GM23338 (cell line): ENCODE data around the gene HEXD.

Experiments used
- EZH2 ChIP-seq: fragments of 200-600 bp; sonication (generic); IDR thresholded peaks from one replicate; pipeline ENCODE4 v1.8.0; 2017; ENCODE audit warnings: antibody characterized with exemption, mild to moderate bottlenecking, low read depth; ENCODE audit not compliant: unreplicated experiment
- EZH2phosphoT487 ChIP-seq: fragments of 200-600 bp; sonication (generic); IDR thresholded peaks from one replicate; pipeline ENCODE4 v1.8.1; 2018; ENCODE audit warnings: antibody characterized with exemption; ENCODE audit not compliant: unreplicated experiment
- JUNB ChIP-seq: IDR thresholded peaks from one replicate; pipeline ENCODE4 v1.6.1; 2016; ENCODE audit warnings: antibody characterized with exemption; ENCODE audit not compliant: unreplicated experiment
- POLR2AphosphoS5 ChIP-seq: IDR thresholded peaks from 2 replicates; pipeline ENCODE4 v1.6.1; 2016; ENCODE audit warnings: antibody characterized with exemption, low read depth
- TF ChIP-seq, protein P1 (sequence below), 2 experiments: fragments of 200-600 bp in 1 of 2; sonication (generic) in 1 of 2; conservative IDR thresholded peaks; 2 replicates each; pipeline versions ENCODE4 v1.5.1 to v1.6.1; 2016 to 2017; ENCODE audit warnings: antibody characterized with exemption in 2 of 2, low read depth in 2 of 2, mild to moderate bottlenecking in 2 of 2, moderate library complexity in 1 of 2
- TF ChIP-seq, protein P2 (sequence below): IDR thresholded peaks from one replicate; pipeline ENCODE4 v1.6.1; 2018; ENCODE audit warnings: antibody characterized with exemption; ENCODE audit not compliant: unreplicated experiment

DNA sequence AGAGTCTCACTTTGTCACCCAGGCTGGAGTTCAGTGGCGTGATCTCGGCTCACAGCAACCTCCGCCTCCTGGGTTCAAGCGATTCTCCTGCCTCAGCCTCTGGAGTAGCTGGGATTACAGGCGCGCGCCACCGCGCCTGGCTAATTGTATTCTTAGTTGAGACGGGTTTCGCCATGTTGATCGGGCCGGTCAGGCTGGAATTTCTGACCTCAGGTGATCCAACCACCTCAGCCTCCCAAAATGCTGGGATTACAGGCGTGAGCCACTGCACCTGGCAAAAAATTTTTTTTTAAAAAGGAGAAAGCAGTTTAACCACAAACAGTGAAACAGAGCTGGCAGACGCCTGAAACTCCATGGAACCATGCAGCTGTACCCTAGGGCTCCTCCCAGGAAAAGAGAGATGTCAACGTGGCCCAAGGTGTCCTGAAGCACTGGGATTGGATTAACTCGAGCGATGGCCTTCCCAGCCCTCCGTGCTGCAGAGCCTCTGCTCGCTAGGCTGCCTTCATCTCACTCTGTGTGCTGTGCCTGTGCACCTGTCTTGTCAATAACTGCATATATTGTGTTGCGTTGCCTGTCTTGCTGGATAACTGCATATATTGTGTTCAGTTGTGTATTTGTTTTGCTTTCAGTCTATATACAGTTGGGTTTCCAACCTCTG, 71.8 kb downstream of the HEXD start:
- TF ChIP-seq POLR2AphosphoS5 (no peak), EZH2 (no peak), JUNB (no peak), EZH2phosphoT487 (no peak)
- TF ChIP-seq, protein P1, sequence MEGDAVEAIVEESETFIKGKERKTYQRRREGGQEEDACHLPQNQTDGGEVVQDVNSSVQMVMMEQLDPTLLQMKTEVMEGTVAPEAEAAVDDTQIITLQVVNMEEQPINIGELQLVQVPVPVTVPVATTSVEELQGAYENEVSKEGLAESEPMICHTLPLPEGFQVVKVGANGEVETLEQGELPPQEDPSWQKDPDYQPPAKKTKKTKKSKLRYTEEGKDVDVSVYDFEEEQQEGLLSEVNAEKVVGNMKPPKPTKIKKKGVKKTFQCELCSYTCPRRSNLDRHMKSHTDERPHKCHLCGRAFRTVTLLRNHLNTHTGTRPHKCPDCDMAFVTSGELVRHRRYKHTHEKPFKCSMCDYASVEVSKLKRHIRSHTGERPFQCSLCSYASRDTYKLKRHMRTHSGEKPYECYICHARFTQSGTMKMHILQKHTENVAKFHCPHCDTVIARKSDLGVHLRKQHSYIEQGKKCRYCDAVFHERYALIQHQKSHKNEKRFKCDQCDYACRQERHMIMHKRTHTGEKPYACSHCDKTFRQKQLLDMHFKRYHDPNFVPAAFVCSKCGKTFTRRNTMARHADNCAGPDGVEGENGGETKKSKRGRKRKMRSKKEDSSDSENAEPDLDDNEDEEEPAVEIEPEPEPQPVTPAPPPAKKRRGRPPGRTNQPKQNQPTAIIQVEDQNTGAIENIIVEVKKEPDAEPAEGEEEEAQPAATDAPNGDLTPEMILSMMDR (conservative IDR thresholded peaks at IDR 0.05; ENCODE audit: low read depth in 2 of 2) = no peak
- TF ChIP-seq, protein P2, sequence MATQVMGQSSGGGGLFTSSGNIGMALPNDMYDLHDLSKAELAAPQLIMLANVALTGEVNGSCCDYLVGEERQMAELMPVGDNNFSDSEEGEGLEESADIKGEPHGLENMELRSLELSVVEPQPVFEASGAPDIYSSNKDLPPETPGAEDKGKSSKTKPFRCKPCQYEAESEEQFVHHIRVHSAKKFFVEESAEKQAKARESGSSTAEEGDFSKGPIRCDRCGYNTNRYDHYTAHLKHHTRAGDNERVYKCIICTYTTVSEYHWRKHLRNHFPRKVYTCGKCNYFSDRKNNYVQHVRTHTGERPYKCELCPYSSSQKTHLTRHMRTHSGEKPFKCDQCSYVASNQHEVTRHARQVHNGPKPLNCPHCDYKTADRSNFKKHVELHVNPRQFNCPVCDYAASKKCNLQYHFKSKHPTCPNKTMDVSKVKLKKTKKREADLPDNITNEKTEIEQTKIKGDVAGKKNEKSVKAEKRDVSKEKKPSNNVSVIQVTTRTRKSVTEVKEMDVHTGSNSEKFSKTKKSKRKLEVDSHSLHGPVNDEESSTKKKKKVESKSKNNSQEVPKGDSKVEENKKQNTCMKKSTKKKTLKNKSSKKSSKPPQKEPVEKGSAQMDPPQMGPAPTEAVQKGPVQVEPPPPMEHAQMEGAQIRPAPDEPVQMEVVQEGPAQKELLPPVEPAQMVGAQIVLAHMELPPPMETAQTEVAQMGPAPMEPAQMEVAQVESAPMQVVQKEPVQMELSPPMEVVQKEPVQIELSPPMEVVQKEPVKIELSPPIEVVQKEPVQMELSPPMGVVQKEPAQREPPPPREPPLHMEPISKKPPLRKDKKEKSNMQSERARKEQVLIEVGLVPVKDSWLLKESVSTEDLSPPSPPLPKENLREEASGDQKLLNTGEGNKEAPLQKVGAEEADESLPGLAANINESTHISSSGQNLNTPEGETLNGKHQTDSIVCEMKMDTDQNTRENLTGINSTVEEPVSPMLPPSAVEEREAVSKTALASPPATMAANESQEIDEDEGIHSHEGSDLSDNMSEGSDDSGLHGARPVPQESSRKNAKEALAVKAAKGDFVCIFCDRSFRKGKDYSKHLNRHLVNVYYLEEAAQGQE = no peak
